ENCODE results near the gene HRH1. TPM values are rescaled to one million over a fixed set of nuclear protein-coding genes. Genes with fewer than 3 reads are reported as not detected.

HRH1 gene
- total RNA-seq, 1 experiment from 2014 or later = 4.6 TPM

- DNase-seq (ENCODE audit: low read depth, low spot score) (no peak), ATAC-seq (no peak)
- H3K36me3 ChIP-seq (ENCODE audit: control insufficient read depth, insufficient read depth, low read length) = no peaks in the 10 kb centered on the region
- ChIA-PET CTCF (no interaction called here), POLR2A (no interaction called here)
- H3K9me3 ChIP-seq (ENCODE audit: control insufficient read depth, insufficient read depth, low read depth, low read length) = no peaks in the 10 kb centered on the region
- no peak overlapping the region for H3K4me3 ChIP-seq (ENCODE audit: low read depth in 2 of 2, low read length in 2 of 2)
- TF ChIP-seq TCF7L2 (IDR thresholded peaks at IDR 0.05; ENCODE audit: low read depth, low read length) = no peak
- TF ChIP-seq POLR2AphosphoS5 (IDR thresholded peaks at IDR 0.05; ENCODE audit: low read depth, low read length) = no peak
- TF ChIP-seq REST (IDR thresholded peaks at IDR 0.05; ENCODE audit: insufficient read depth in 1 of 2, low read depth in 2 of 2, low read length in 1 of 2) = no peak
- TF ChIP-seq CTCF (IDR thresholded peaks at IDR 0.05) = no peak
- TF ChIP-seq SIN3A (IDR thresholded peaks at IDR 0.05; ENCODE audit: borderline replicate concordance, insufficient read depth, low read depth, low read length) = no peak
- BruUV-seq (replicated peaks) = no TSS peak
- H3K27ac ChIP-seq (ENCODE audit: low read length) = no peak overlapping the region
- intact Hi-C loops (cut with micrococcal nuclease; ENCODE audit: unreplicated experiment) (loop anchor here (5.0 kb wide), 1 partner anchor 97 kb away; no protein-coding TSS in a partner anchor), in situ Hi-C loops (cut with HindIII; ENCODE audit: low pct_unique_long_range_greater_than_20kb, low sequenced_read_pairs) (no loop called here)
- no peaks in the 10 kb centered on the region for H3K27me3 ChIP-seq (ENCODE audit: control insufficient read depth, insufficient read depth, low read length)
- H3K4me1 ChIP-seq (ENCODE audit: control insufficient read depth, insufficient read depth, low read length) = peaks cover 13% of the 10 kb centered on the region
Observed at GRCh38 chr3:11235385-11235784, 81.1 kb downstream of the HRH1 start.

GRCh38 chr3:11236588-11237461, 82.5 kb downstream of the HRH1 start:
- ChIA-PET POLR2A (no interaction called here), CTCF (interaction anchor here (0.7 to 0.9 kb wide), 2 partner anchors 51 to 80 kb away, joined by 3 read pairs; no protein-coding TSS in a partner anchor)
- H3K9me3 ChIP-seq (ENCODE audit: control insufficient read depth, insufficient read depth, low read depth, low read length) = no peaks in the 10 kb centered on the region
- in situ Hi-C loops (cut with HindIII; ENCODE audit: low pct_unique_long_range_greater_than_20kb, low sequenced_read_pairs) (no loop called here), intact Hi-C loops (cut with micrococcal nuclease; ENCODE audit: unreplicated experiment) (loop anchor here (5.0 kb wide), 1 partner anchor 95 kb away; no protein-coding TSS in a partner anchor)
- BruUV-seq (replicated peaks) = no TSS peak
- ATAC-seq (peak; percentile 54; the same call in 1 of the 2 replicates), DNase-seq (ENCODE audit: low read depth, low spot score) (peak; percentile 53)
- H3K27ac ChIP-seq (ENCODE audit: low read length) = peak overlapping the region; percentile 77
- no peaks in the 10 kb centered on the region for H3K36me3 ChIP-seq (ENCODE audit: control insufficient read depth, insufficient read depth, low read length)
- no peak for TF ChIP-seq POLR2AphosphoS5 (IDR thresholded peaks at IDR 0.05; ENCODE audit: low read depth, low read length)
- peak; percentile 89 for TF ChIP-seq CTCF (IDR thresholded peaks at IDR 0.05)
- TF ChIP-seq TCF7L2 (IDR thresholded peaks at IDR 0.05; ENCODE audit: low read depth, low read length) = no peak
- no peak for TF ChIP-seq REST (IDR thresholded peaks at IDR 0.05; ENCODE audit: insufficient read depth in 1 of 2, low read depth in 2 of 2, low read length in 1 of 2)
- TF ChIP-seq SIN3A (IDR thresholded peaks at IDR 0.05; ENCODE audit: borderline replicate concordance, insufficient read depth, low read depth, low read length) = no peak
- no peaks in the 10 kb centered on the region for H3K27me3 ChIP-seq (ENCODE audit: control insufficient read depth, insufficient read depth, low read length)
- H3K4me3 ChIP-seq (ENCODE audit: low read depth in 2 of 2, low read length in 2 of 2) = no peak overlapping the region
- peaks cover 13% of the 10 kb centered on the region for H3K4me1 ChIP-seq (ENCODE audit: control insufficient read depth, insufficient read depth, low read length)

Data from Panc1 (cell line).